BLaER1 (cell line): ENCODE data around the gene DYSF.

ENCODE experiments used
- H3K27ac ChIP-seq: shearing (Covaris generic); formaldehyde crosslinking; 2 replicates; pipeline ENCODE4 v1.8.1; 2022
- H3K27me3 ChIP-seq: shearing (Covaris generic); formaldehyde crosslinking; 2 replicates; pipeline ENCODE4 v1.8.1; 2022
- H3K36me3 ChIP-seq: shearing (Covaris generic); formaldehyde crosslinking; 2 replicates; pipeline ENCODE4 v1.8.1; 2022
- H3K4me1 ChIP-seq: shearing (Covaris generic); formaldehyde crosslinking; 2 replicates; pipeline ENCODE4 v1.8.1; 2022
- H3K4me2 ChIP-seq: shearing (Covaris generic); formaldehyde crosslinking; 2 replicates; pipeline ENCODE4 v1.8.1; 2022
- H3K4me3 ChIP-seq: shearing (Covaris generic); formaldehyde crosslinking; 2 replicates; pipeline ENCODE4 v1.8.1; 2022
- H3K9ac ChIP-seq: shearing (Covaris generic); formaldehyde crosslinking; 2 replicates; pipeline ENCODE4 v1.8.1; 2022
- H3K9me3 ChIP-seq: shearing (Covaris generic); formaldehyde crosslinking; 2 replicates; pipeline ENCODE4 v1.8.1; 2022
- H4K20me1 ChIP-seq: shearing (Covaris generic); formaldehyde crosslinking; 2 replicates; pipeline ENCODE4 v1.8.1; 2022
- Cebpa-rat ChIP-seq: shearing (Covaris generic); IDR thresholded peaks from 2 replicates; pipeline ENCODE4 v1.8.1; 2022

DYSF gene

GRCh38 chr2:71555798-71556454, 102.6 kb downstream of the DYSF start:
- Histone ChIP-seq H3K4me3 (no peak overlapping the region), H4K20me1 (no peaks in the 10 kb centered on the region), H3K36me3 (no peaks in the 10 kb centered on the region), H3K27me3 (no peaks in the 10 kb centered on the region), H3K9me3 (no peaks in the 10 kb centered on the region), H3K27ac (no peak overlapping the region), H3K4me1 (peaks cover 29% of the 10 kb centered on the region), H3K9ac (no peak overlapping the region), H3K4me2 (no peak overlapping the region)
- no peak for TF ChIP-seq Cebpa-rat

GRCh38 chr2:71556692-71557250, 103.4 kb downstream of the DYSF start:
- H3K36me3 ChIP-seq = no peaks in the 10 kb centered on the region
- TF ChIP-seq Cebpa-rat = no peak
- H3K9me3 ChIP-seq = no peaks in the 10 kb centered on the region
- no peaks in the 10 kb centered on the region for H3K27me3 ChIP-seq
- no peak overlapping the region for H3K4me2 ChIP-seq
- H3K27ac ChIP-seq = no peak overlapping the region
- peaks cover 30% of the 10 kb centered on the region for H3K4me1 ChIP-seq
- no peak overlapping the region for H3K9ac ChIP-seq
- no peaks in the 10 kb centered on the region for H4K20me1 ChIP-seq
- H3K4me3 ChIP-seq = no peak overlapping the region

GRCh38 chr2:71557321-71557720, 104.0 kb downstream of the DYSF start:
- Histone ChIP-seq H3K27me3 (no peaks in the 10 kb centered on the region), H3K27ac (no peak overlapping the region), H3K9ac (no peak overlapping the region), H3K36me3 (no peaks in the 10 kb centered on the region), H3K4me2 (no peak overlapping the region), H3K4me3 (no peak overlapping the region), H3K4me1 (peaks cover 36% of the 10 kb centered on the region), H4K20me1 (no peaks in the 10 kb centered on the region), H3K9me3 (no peaks in the 10 kb centered on the region)
- no peak for TF ChIP-seq Cebpa-rat

- Histone ChIP-seq H3K4me3 (no peak overlapping the region), H3K4me2 (no peak overlapping the region), H3K27ac (peak overlapping the region; percentile 7; the same call in 1 of the 2 replicates), H3K9ac (no peak overlapping the region), H3K36me3 (no peaks in the 10 kb centered on the region), H4K20me1 (no peaks in the 10 kb centered on the region), H3K27me3 (no peaks in the 10 kb centered on the region), H3K9me3 (no peaks in the 10 kb centered on the region), H3K4me1 (peaks cover 47% of the 10 kb centered on the region)
- TF ChIP-seq Cebpa-rat = no peak
Measured at GRCh38 chr2:71558300-71559051, 105.1 kb downstream of the DYSF start.

GRCh38 chr2:71559080-71559827, 105.9 kb downstream of the DYSF start:
- H4K20me1 ChIP-seq = no peaks in the 10 kb centered on the region
- no peaks in the 10 kb centered on the region for H3K9me3 ChIP-seq
- H3K27ac ChIP-seq = peak overlapping the region; percentile 7; the same call in 1 of the 2 replicates
- H3K4me1 ChIP-seq = peaks cover 55% of the 10 kb centered on the region
- no peaks in the 10 kb centered on the region for H3K36me3 ChIP-seq
- TF ChIP-seq Cebpa-rat = no peak
- H3K9ac ChIP-seq = no peak overlapping the region
- H3K27me3 ChIP-seq = no peaks in the 10 kb centered on the region
- H3K4me3 ChIP-seq = no peak overlapping the region
- H3K4me2 ChIP-seq = 0 out of 2 replicates have a peak overlapping the region, but pooled peaks have one; percentile 13

- Histone ChIP-seq H3K9ac (no peak overlapping the region), H3K4me2 (no peak overlapping the region), H4K20me1 (no peaks in the 10 kb centered on the region), H3K27ac (no peak overlapping the region), H3K27me3 (no peaks in the 10 kb centered on the region), H3K36me3 (no peaks in the 10 kb centered on the region), H3K4me3 (no peak overlapping the region), H3K9me3 (no peaks in the 10 kb centered on the region), H3K4me1 (peaks cover 63% of the 10 kb centered on the region)
- no peak for TF ChIP-seq Cebpa-rat
Measured at GRCh38 chr2:71559828-71560637, 106.7 kb downstream of the DYSF start.

GRCh38 chr2:71560638-71561011, 107.3 kb downstream of the DYSF start:
- H3K9me3 ChIP-seq = no peaks in the 10 kb centered on the region
- no peaks in the 10 kb centered on the region for H4K20me1 ChIP-seq
- no peak overlapping the region for H3K9ac ChIP-seq
- no peak overlapping the region for H3K27ac ChIP-seq
- peak overlapping the region; percentile 84; the same call in 1 of the 2 replicates for H3K4me2 ChIP-seq
- H3K4me3 ChIP-seq = no peak overlapping the region
- peaks cover 69% of the 10 kb centered on the region for H3K4me1 ChIP-seq
- H3K36me3 ChIP-seq = no peaks in the 10 kb centered on the region
- TF ChIP-seq Cebpa-rat = no peak
- no peaks in the 10 kb centered on the region for H3K27me3 ChIP-seq

- Histone ChIP-seq H3K36me3 (no peaks in the 10 kb centered on the region), H3K27ac (peak overlapping the region; percentile 45; the same call in 1 of the 2 replicates), H4K20me1 (no peaks in the 10 kb centered on the region), H3K4me2 (peak overlapping the region; percentile 84), H3K9me3 (no peaks in the 10 kb centered on the region), H3K4me3 (no peak overlapping the region), H3K9ac (no peak overlapping the region), H3K27me3 (no peaks in the 10 kb centered on the region), H3K4me1 (peaks cover 79% of the 10 kb centered on the region)
- no peak for TF ChIP-seq Cebpa-rat
Measured at GRCh38 chr2:71561441-71562267, 108.3 kb downstream of the DYSF start.
